Calu3 (cell line): ENCODE data around the gene SHBG. TPM values are rescaled to one million over a fixed set of nuclear protein-coding genes. Genes with fewer than 3 reads are reported as not detected.

ENCODE experiments used
- BruUV-seq: library from RNA; stranded (reverse); fragments of 400-500 nt; replicated peaks from 2 replicates; lab custom pipeline; 2021; lab: Mats Ljungman, UMichigan
- CTCF ChIA-PET: fragments of 300-600 bp; sonication (Branson Sonifier 250); formaldehyde crosslinking; loops from one replicate; lab custom pipeline; 2022; ENCODE audit warnings: antibody characterized with exemption; lab: Charles Lee
- DNase-seq: peaks from one replicate; pipeline ENCODE4 v3.0.0; 2022
- H3K27ac Mint-ChIP-seq: one replicate; pipeline ENCODE4 v1.8.0; 2022; ENCODE audit warnings: mixed read lengths; ENCODE audit not compliant: unreplicated experiment
- H3K27me3 Mint-ChIP-seq: one replicate; pipeline ENCODE4 v1.8.0; 2022; ENCODE audit warnings: mixed read lengths; ENCODE audit not compliant: unreplicated experiment
- H3K36me3 Mint-ChIP-seq: one replicate; pipeline ENCODE4 v1.8.0; 2022; ENCODE audit warnings: mild to moderate bottlenecking, moderate library complexity, mixed read lengths; ENCODE audit not compliant: insufficient read depth, unreplicated experiment
- H3K4me1 Mint-ChIP-seq: one replicate; pipeline ENCODE4 v1.8.0; 2022; ENCODE audit warnings: mild to moderate bottlenecking, low read depth, mixed read lengths; ENCODE audit not compliant: unreplicated experiment
- H3K4me3 Mint-ChIP-seq: one replicate; pipeline ENCODE4 v1.8.0; 2022; ENCODE audit warnings: mild to moderate bottlenecking, low read depth, moderate library complexity, mixed read lengths; ENCODE audit not compliant: unreplicated experiment
- H3K9me3 Mint-ChIP-seq: one replicate; pipeline ENCODE4 v1.8.0; 2022; ENCODE audit warnings: low read depth, mixed read lengths; ENCODE audit not compliant: unreplicated experiment
- CTCF ChIP-seq: fragments of 200-600 bp; IDR thresholded peaks from one replicate; pipeline ENCODE4 v1.8.0; 2022; ENCODE audit warnings: antibody characterized with exemption; ENCODE audit not compliant: unreplicated experiment
- intact Hi-C: fragments of 100-400 bp; cut with micrococcal nuclease; formaldehyde crosslinking; loops from one replicate; pipeline ENCODE4 v1.10.0; 2022; ENCODE audit not compliant: unreplicated experiment
- total RNA-seq: library from RNA; stranded (reverse); gene quantifications from 2 replicates; pipeline ENCODE4 v1.2.3, GENCODE V29; 2022

The SHBG gene
- total RNA-seq, 1 experiment from 2014 or later: not detected

- no peaks in the 10 kb centered on the region for H3K9me3 Mint-ChIP-seq
- DNase-seq: no peak
- H3K27ac Mint-ChIP-seq: no peak overlapping the region
- CTCF ChIA-PET: no interaction called here
- peaks cover 51% of the 10 kb centered on the region for H3K36me3 Mint-ChIP-seq
- no peak overlapping the region for H3K4me3 Mint-ChIP-seq
- no peaks in the 10 kb centered on the region for H3K27me3 Mint-ChIP-seq
- no peak for TF ChIP-seq CTCF
- intact Hi-C loops: no loop called here
- no TSS peak for BruUV-seq
- H3K4me1 Mint-ChIP-seq: no peaks in the 10 kb centered on the region
Measured at GRCh38 chr17:7588553-7589203, 41.3 kb upstream of the SHBG start.

GRCh38 chr17:7589204-7589868 is 40.6 kb upstream of the SHBG start:
- DNase-seq: no peak
- Mint-ChIP-seq H3K27ac (no peak overlapping the region), H3K4me1 (no peaks in the 10 kb centered on the region), H3K36me3 (peaks cover 51% of the 10 kb centered on the region), H3K9me3 (no peaks in the 10 kb centered on the region), H3K4me3 (no peak overlapping the region), H3K27me3 (no peaks in the 10 kb centered on the region)
- intact Hi-C loops: no loop called here
- no peak for TF ChIP-seq CTCF
- no TSS peak for BruUV-seq
- CTCF ChIA-PET: no interaction called here

- BruUV-seq: no TSS peak
- CTCF ChIA-PET: no interaction called here
- intact Hi-C loops: no loop called here
- no peaks in the 10 kb centered on the region for H3K4me1 Mint-ChIP-seq
- no peaks in the 10 kb centered on the region for H3K27me3 Mint-ChIP-seq
- H3K27ac Mint-ChIP-seq: peak within 1 kb of the TSS; percentile 6
- peaks cover 47% of the 10 kb centered on the region for H3K36me3 Mint-ChIP-seq
- H3K9me3 Mint-ChIP-seq: no peaks in the 10 kb centered on the region
- no peak within 1 kb of the TSS for H3K4me3 Mint-ChIP-seq
- TF ChIP-seq CTCF: no peak
- no peak for DNase-seq
Measured at GRCh38 chr17:7589891-7590691, 39.8 kb upstream of the SHBG start, which contains the start of gene SOX15. Gene SOX15 (minus strand): TSS chr17:7590094. CDS start chr17:7589676, 418 bp downstream.

- DNase-seq: no peak
- H3K4me3 Mint-ChIP-seq: no peak overlapping the region
- H3K27me3 Mint-ChIP-seq: no peaks in the 10 kb centered on the region
- no peak for TF ChIP-seq CTCF
- CTCF ChIA-PET: no interaction called here
- no peaks in the 10 kb centered on the region for H3K9me3 Mint-ChIP-seq
- BruUV-seq: no TSS peak
- no peaks in the 10 kb centered on the region for H3K4me1 Mint-ChIP-seq
- H3K36me3 Mint-ChIP-seq: peaks cover 52% of the 10 kb centered on the region
- intact Hi-C loops: no loop called here
- peak overlapping the region; percentile 6 for H3K27ac Mint-ChIP-seq
Measured at GRCh38 chr17:7590743-7591142, 39.2 kb upstream of the SHBG start.
